NCI-H128 (cell line): ENCODE data around the gene MED15.

ENCODE experiments used
- DNase-seq: peaks from one replicate; lab custom pipeline; 2025; ENCODE audit not compliant: unreplicated experiment; lab: John Stamatoyannopoulos, UW

Gene MED15

GRCh38 chr22:20509344-20510047 lies 2.1 kb downstream of the MED15 start:
- DNase-seq: no peak

- DNase-seq: no peak
Observed at GRCh38 chr22:20510811-20511577, 3.6 kb downstream of the MED15 start.

GRCh38 chr22:20511578-20512229 lies 4.3 kb downstream of the MED15 start:
- no peak for DNase-seq

GRCh38 chr22:20514658-20515406 lies 7.4 kb downstream of the MED15 start:
- DNase-seq: no peak

- DNase-seq: no peak
Observed at GRCh38 chr22:20516399-20516798, 9.0 kb downstream of the MED15 start.

- DNase-seq: no peak
Observed at GRCh38 chr22:20517422-20517821, 10.0 kb downstream of the MED15 start.

GRCh38 chr22:20517841-20518592 lies 10.6 kb downstream of the MED15 start:
- no peak for DNase-seq

- DNase-seq: no peak
Observed at GRCh38 chr22:20519558-20519957, 12.1 kb downstream of the MED15 start.

DNA sequence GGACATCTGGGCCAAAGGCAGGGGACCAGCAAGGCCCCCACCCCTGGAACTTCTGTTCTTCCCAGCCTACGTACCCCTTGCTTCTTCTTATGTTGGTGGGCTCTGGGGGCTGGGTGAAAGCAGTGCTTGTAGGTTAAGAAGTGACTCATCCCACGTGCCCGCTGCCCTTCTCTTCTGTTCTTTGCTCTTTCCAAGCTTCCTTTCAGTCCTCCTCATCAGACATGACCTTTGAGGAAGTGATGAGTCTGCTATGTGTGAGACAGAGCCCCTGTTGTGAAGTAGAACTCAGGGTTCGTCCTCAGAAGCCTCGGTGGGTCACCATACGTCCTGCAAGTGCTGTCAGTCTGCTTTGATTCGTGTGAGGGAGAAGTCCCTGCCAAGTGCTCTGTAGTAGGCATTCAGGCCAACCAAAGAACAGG lies 12.7 kb downstream of the MED15 start:
- DNase-seq: no peak

GRCh38 chr22:20522134-20523004 lies 15.0 kb downstream of the MED15 start:
- DNase-seq: no peak

DNA sequence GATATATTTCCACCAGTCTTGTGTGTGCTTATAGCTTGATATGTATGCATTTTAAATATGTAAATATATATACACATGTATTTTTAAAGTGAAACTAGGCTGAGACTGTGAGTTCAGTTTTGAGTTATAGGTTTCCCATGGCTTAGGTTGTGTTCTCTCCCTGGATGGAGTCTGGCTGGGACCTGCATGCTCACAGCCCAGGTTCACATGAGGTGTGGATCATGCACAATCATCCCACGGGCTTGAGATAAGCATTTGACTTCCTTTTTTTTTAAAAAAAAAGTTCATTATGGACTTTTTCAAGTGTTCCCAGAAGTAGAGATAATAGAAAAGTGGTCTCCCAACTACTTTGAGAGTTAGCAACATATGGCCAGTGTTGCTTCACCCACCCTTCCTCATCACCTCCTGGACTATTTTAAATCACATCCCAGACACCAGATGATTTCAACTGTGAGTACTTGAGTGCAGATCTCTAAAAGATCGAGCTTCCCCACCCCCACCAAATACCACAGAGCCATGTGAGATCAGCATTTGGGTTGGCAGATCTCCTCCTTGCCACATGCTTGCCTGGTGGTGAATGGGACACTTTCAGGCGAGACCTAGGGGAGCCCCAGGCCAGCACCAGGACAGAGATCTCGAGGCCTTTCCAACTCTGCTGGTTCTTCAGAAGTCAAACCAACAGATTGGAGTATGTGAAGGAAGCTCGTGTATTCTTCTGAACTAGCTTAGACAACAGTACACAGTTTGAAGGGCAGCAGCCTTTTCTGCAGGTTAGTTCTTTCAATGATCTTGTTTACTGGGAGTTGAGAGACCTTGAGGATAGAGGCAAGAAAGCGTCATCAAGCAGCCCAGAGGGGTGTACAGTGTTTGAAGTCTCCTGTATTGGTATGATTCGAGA lies 15.9 kb downstream of the MED15 start:
- no peak for DNase-seq

DNA sequence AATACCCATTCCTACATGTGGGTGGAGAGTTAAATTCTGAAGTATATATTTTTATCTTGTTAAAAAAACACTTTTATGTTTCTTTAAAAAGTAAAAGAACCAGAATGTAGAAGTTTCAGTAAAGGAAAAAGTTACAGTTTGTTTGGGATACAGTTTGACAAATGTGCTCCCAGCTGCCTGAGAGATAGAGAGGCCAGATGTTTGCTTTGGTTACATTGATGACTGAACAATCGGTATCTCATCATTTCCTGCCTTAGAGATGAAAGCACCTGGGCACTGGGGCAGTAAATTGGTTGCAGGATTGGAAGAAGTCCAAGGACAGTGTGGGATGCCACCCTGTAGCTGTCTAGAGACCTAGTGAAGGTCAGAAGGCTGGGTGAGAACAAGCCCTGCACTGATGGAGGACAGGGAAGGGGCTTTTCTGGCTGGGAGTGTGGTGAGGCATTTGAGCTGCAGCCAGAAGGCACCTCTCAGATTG lies 16.6 kb downstream of the MED15 start:
- DNase-seq: no peak

DNA sequence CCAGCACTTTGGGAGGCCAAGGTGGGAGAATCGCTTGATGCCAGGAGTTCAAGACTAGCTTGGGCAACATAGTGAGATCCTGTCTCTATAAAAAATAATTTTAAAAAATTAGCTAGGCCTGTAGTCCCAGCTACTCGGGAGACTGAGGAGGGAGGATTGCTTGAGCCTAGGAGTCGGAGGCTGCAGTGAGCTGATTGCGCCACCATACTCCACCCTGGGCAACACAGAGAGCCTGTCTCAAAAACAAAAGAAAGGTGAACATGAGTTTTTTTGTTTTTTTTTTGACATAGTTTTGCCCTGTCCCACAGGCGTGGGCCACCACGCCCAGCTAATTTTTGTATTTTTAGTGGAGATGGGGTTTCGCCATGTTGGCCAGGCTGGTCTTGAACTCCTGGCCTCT lies 17.6 kb downstream of the MED15 start:
- DNase-seq: no peak

- no peak for DNase-seq
Observed at GRCh38 chr22:20526305-20526627, 18.9 kb downstream of the MED15 start.

DNA sequence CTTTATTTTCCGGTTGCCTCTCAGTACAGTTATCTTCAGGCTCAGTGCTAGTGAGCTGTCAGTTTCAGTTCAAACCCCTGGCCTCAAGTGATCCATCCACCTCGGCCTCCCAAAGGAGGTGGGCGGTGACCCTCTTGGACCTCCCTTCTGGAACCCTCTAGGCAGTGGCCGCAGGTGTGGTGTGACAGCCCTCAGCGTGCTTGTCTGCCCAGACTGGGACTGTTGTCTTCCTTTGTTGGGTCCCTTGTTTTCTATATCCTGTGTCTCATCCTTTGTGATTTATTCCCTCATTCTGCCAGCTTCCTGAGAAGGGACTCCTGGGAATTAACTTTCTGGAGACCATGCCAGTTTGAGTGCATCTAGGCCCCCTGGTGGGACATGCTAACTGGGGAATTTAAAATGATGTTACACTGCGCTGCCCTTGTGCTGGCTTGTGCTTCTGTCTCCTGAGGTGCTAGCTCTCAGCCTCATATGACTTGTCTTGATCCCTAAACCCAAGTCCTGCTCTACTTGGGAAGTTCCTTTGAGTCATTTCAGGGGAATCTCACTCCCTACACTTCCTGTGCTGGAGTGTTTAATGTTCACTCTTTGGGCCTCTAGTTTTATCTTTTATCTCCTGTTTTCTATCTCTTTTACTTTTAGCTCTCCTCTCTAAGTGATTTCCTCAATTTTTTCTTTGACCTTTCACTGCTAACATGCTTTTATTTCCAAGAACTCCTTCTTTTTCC lies 19.4 kb downstream of the MED15 start:
- DNase-seq: no peak

- DNase-seq: no peak
Observed at GRCh38 chr22:20528405-20528978, 21.1 kb downstream of the MED15 start.

- DNase-seq: no peak
Observed at GRCh38 chr22:20530368-20531153, 23.2 kb downstream of the MED15 start.
